Heart right ventricle (tissue), 16 donors: ENCODE results near the gene ADORA1. TPM values are rescaled to one million over a fixed set of nuclear protein-coding genes. Genes with fewer than 3 reads are reported as not detected.

ENCODE experiments used
- ATAC-seq, 8 donors: fragments of 200-7000 bp; cut with Tn5 transposase; one replicate each; pipeline ENCODE4 v1.9.1; 2020; ENCODE audit warnings: mild to moderate bottlenecking in 8 of 8, moderate library complexity in 8 of 8, moderate number of reproducible peaks in 1 of 8
- DNase-seq, 2 donors: peaks; one replicate each; pipeline ENCODE4 v3.0.0-alpha.2; 2020
- H3K27ac ChIP-seq, 10 donors: fragments of 200-600 bp; sonication (generic) in 2 of 10; one replicate each; pipeline versions ENCODE4 v1.5.0 to v1.8.0; 2020 to 2022; ENCODE audit warnings: mild to moderate bottlenecking in 3 of 10
- H3K27me3 ChIP-seq, 7 donors: fragments of 200-600 bp; one replicate each; pipeline ENCODE4 v1.8.0; 2021 to 2022; ENCODE audit warnings: mild to moderate bottlenecking in 2 of 7
- H3K36me3 ChIP-seq, 9 donors: fragments of 200-600 bp; sonication (generic) in 1 of 9; one replicate each; pipeline versions ENCODE4 v1.5.0 to v1.8.0; 2020 to 2022; ENCODE audit warnings: mild to moderate bottlenecking in 2 of 9
- H3K4me1 ChIP-seq, 9 donors: fragments of 200-600 bp; sonication (generic) in 1 of 9; one replicate each; pipeline versions ENCODE4 v1.5.0 to v1.8.0; 2020 to 2022; ENCODE audit warnings: mild to moderate bottlenecking in 4 of 9
- H3K4me3 ChIP-seq, 10 donors: fragments of 200-600 bp; sonication (generic) in 2 of 10; one replicate each; pipeline versions ENCODE4 v1.5.0 to v1.8.0; 2020 to 2022; ENCODE audit warnings: mild to moderate bottlenecking in 7 of 10, moderate library complexity in 2 of 10
- H3K9me3 ChIP-seq, 11 donors: fragments of 200-600 bp in 10 of 11; sonication (generic) in 2 of 11; one replicate each; pipeline versions ENCODE4 v1.5.0 to v1.8.0; 2013 to 2022; ENCODE audit warnings: mild to moderate bottlenecking in 2 of 11, control low read depth in 1 of 11, moderate library complexity in 1 of 11
- whole genome bisulfite sequencing, 2 donors: extraction: QIAGEN DNeasy Blood & Tissue Kit; methylation state at CpG; one replicate each; pipeline ENCODE4 v1.1.7; 2013; ENCODE audit warnings: inconsistent platforms in 1 of 2; 5-methylcytosine and 5-hydroxymethylcytosine counted together
- intact Hi-C, 10 donors: fragments of 100-400 bp; cut with DNase I; formaldehyde crosslinking; loops; one replicate each; pipeline versions ENCODE4 v1.11.1 to v1.14.2; 2022
- polyA plus RNA-seq, 2 donors: library from polyadenylated mRNA; stranded (reverse); fragments of 200-250 nt; gene quantifications; one replicate each; pipeline ENCODE4 v1.2.3, GENCODE V29; 2013
- total RNA-seq, 10 donors: library from RNA; stranded (reverse); fragmentation: NEBNext Ultra II Directional in 3 of 10; extraction: Animal tissue kit (Norgen Biotek cat#: 25700) in 3 of 10; gene quantifications; one replicate each; pipeline versions ENCODE4 v1.2.1 to v1.2.4, GENCODE V29; 2021 to 2023
- TF ChIP-seq, protein P1 (sequence below), 9 donors: fragments of 200-600 bp; sonication (generic) in 2 of 9; IDR thresholded peaks; one replicate each; pipeline versions ENCODE4 v1.5.0 to v1.8.0; 2021 to 2022; ENCODE audit warnings: antibody characterized with exemption in 9 of 9, mild to moderate bottlenecking in 5 of 9, moderate library complexity in 1 of 9
- donor health status: Arrhythmogenic right ventricular cardiomyopathy.
- donor health status: ischemic (EF 13 %, LVEDD 7.1; RV severe dilation, severe dysfunction).
- donor health status: healthy with polysubstance abuse.
- donor health status: DM: no; HTN: yes; CAD: no.
- donor health status: DM: no; HTN: no; CAD: no.
- donor health status: ischemic (EF 25% LVEDD 6.9; RV normal size, moderate dysfunction).
- donor health status: ischemic (EF 25% LVEDD 5.7; RV mildly dilated, moderate dysfunction).
- donor health status: healthy.
- donor health status: DM: yes; HTN: yes; CAD: no.
- donor health status: Ischemic cardiomyopathy.
- donor health status: ischemic (EF 35%, LVEDD 5.7; RV mildly dilated, moderate dysfunction).
- donor health status: nonischemic (EF 11% LVEDD 7.7; RV severe dilation, severe dysfunction).
- donor health status: DM: yes; HTN: yes; CAD: no.
- donor health status: PGD.
- donor health status: ischemic (EF 29% LVEDD 5.4; RV normal size, mild dysfunction).
- donor health status: nonischemic (EF 23%, LVEDD 6.1; RV moderate dilation, normal function).

ADORA1 gene
- total and polyA plus RNA-seq, 12 donors, result 1.8 to 12.2 (median 8.9) TPM

DNA sequence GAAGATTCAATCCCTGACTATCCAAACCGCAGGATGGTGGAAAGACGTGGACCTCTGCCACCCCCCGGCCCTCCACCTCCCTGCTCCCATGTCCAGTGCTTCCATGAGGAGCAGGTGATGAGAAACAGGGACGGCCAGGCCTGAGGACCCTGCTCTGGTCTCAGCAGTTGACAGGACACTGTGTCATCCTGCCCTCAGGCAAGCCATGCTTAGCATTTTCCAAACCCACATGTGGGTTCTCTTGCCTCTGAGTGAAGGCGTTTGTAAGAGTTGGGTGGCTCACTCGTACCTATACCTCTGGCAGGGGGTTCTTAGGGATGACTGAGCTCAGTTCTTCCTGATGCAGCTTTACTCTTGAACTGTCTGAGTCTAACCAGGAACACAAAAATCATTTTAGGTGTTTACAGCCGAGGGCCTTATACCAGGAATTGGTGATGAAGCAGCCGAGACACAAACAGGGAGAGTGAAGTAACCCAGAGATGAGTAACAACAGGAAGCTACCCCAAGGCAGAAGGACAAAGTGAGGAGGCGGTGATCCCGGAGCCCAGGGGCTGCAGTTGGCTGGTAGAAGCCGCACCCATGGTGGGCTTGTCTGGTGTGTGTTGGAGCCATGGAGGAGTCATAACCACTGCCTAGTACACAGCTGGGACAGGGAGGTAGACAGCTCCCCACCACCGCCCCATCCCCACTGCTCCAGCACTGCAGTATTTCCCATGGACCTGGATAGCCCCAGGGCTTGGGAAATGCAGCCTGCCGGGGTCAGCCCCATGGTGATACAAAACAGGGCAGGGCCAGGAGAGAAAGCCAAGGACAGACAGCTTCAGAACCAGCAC, 26.7 kb downstream of the ADORA1 start:
- DNase-seq (no peak), ATAC-seq (peak in 2 of 8 donors; percentile 8 to 33)
- H3K4me3 ChIP-seq, result no peak overlapping the region
- peak overlapping the region in 1 of 10 donors; percentile 47 for H3K27ac ChIP-seq
- intact Hi-C loops, result no loop called here
- peaks cover 0 to 6% (median 0%) of the 10 kb centered on the region in 11 donors for H3K9me3 ChIP-seq
- no peaks in the 10 kb centered on the region for H3K36me3 ChIP-seq
- peaks cover 0 to 7% (median 0%) of the 10 kb centered on the region in 7 donors for H3K27me3 ChIP-seq
- peaks cover 0 to 30% (median 9%) of the 10 kb centered on the region in 9 donors for H3K4me1 ChIP-seq
- TF ChIP-seq, protein P1, sequence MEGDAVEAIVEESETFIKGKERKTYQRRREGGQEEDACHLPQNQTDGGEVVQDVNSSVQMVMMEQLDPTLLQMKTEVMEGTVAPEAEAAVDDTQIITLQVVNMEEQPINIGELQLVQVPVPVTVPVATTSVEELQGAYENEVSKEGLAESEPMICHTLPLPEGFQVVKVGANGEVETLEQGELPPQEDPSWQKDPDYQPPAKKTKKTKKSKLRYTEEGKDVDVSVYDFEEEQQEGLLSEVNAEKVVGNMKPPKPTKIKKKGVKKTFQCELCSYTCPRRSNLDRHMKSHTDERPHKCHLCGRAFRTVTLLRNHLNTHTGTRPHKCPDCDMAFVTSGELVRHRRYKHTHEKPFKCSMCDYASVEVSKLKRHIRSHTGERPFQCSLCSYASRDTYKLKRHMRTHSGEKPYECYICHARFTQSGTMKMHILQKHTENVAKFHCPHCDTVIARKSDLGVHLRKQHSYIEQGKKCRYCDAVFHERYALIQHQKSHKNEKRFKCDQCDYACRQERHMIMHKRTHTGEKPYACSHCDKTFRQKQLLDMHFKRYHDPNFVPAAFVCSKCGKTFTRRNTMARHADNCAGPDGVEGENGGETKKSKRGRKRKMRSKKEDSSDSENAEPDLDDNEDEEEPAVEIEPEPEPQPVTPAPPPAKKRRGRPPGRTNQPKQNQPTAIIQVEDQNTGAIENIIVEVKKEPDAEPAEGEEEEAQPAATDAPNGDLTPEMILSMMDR (IDR thresholded peaks at IDR 0.05), result no peak
- 69% methylated on average over 13 of the region's 13 CpGs for WGBS, 2 donors

DNA sequence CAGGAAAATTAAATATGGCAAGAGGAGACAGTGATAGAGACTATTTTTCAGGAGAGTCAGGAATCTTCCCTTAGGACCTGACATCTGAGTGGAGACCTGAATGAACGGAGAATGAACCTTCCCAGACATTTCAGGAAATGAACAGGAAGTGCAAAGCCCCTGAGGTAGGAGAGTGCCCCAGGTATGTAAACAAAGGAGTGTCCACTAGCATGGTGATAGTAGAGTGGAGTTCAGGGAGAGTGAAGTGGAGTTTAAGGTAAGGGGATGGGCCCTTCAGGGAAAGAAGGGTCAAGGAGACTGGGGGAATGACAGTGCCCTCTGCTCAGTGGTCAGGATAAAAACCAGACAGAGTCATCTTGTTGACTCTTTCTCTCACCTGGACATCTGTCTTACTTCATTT, 28.8 kb downstream of the ADORA1 start:
- no peak for DNase-seq
- Histone ChIP-seq H3K27me3 (peaks cover 0 to 7% (median 0%) of the 10 kb centered on the region in 7 donors), H3K36me3 (no peaks in the 10 kb centered on the region), H3K27ac (no peak overlapping the region), H3K9me3 (peaks cover 0 to 6% (median 0%) of the 10 kb centered on the region in 11 donors), H3K4me3 (no peak overlapping the region), H3K4me1 (peaks cover 0 to 27% (median 9%) of the 10 kb centered on the region in 9 donors)
- intact Hi-C loops, result no loop called here
- ATAC-seq, result no peak
- TF ChIP-seq, protein P1 (IDR thresholded peaks at IDR 0.05), result no peak
- WGBS, 2 donors, result 80 to 83% methylated on average over 1 of the region's 1 CpG

DNA sequence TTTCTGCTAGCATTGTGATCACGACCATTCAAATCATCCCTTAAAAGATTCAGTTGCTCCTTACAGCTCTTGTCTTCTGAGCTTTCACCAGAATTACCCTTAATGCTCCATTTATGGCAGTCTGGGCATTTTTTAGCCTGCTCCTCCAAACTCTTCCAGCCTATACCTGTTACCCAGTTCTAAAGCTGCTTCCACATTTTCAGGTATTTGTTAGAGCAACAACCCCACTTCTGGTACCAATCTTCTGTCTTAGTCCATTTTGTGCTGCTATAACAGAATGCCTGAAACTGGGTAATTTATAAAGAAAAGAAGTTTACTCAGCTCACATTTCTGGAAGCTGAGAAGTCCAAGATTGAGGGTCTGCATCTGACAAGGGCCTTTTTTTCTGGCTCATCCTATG, 30.9 kb downstream of the ADORA1 start:
- TF ChIP-seq, protein P1 (IDR thresholded peaks at IDR 0.05), result no peak
- Histone ChIP-seq H3K36me3 (no peaks in the 10 kb centered on the region), H3K9me3 (peaks cover 0 to 6% (median 0%) of the 10 kb centered on the region in 11 donors), H3K27me3 (peaks cover 0 to 7% (median 0%) of the 10 kb centered on the region in 7 donors), H3K27ac (no peak overlapping the region), H3K4me3 (no peak overlapping the region), H3K4me1 (peaks cover 0 to 17% (median 7%) of the 10 kb centered on the region in 9 donors)
- intact Hi-C loops, result no loop called here
- DNase-seq (no peak), ATAC-seq (no peak)
- 89 to 91% methylated on average over 1 of the region's 1 CpG for WGBS, 2 donors

DNA sequence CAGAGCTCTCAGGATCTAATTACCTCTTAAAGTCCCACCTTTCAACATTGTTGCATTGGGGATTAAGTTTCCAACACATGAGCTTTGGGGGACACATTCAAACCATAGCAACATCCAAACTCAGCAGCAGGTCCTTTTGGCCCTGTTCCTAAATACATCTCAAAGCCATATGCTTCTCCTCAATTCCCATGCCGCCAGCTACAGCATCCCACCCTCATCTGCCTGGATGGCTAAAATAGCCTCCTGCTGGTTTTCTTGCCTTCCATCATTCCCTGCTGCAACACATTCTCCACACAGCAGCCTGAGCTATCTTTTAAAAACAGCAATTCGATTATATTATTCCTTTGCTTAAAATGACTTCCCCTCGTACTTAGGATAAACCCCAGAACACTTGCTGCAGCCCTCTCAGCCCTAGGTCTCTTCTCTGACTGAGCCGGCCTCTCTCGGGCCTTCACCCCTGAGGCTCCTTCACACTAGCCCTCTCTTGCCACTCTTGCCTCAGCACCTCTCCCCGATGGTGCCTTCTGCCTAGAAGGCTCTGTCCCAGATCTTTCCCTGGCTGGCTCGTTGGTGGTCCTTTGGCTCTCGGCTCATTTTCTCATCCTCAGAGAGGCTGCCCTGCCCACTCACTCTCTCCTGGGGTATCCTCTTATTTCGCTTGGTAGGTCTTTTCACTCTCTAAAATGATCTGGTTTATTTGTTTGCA, 31.6 kb downstream of the ADORA1 start:
- Histone ChIP-seq H3K4me1 (peaks cover 0 to 10% (median 0%) of the 10 kb centered on the region in 9 donors), H3K27me3 (peaks cover 0 to 7% (median 0%) of the 10 kb centered on the region in 7 donors), H3K27ac (no peak overlapping the region), H3K9me3 (peaks cover 0 to 6% (median 0%) of the 10 kb centered on the region in 11 donors), H3K4me3 (no peak overlapping the region), H3K36me3 (no peaks in the 10 kb centered on the region)
- intact Hi-C loops, result no loop called here
- WGBS, 2 donors, result 83 to 86% methylated on average over 9 of the region's 9 CpGs
- ATAC-seq (no peak), DNase-seq (no peak)
- TF ChIP-seq, protein P1 (IDR thresholded peaks at IDR 0.05), result no peak
